ENCODE results near the gene OR11H12.
"Not testable (repeated sequence)": the region's sequence is repeated elsewhere in the genome, so short reads cannot be mapped to it uniquely, and the experiment has no call there.

DNA sequence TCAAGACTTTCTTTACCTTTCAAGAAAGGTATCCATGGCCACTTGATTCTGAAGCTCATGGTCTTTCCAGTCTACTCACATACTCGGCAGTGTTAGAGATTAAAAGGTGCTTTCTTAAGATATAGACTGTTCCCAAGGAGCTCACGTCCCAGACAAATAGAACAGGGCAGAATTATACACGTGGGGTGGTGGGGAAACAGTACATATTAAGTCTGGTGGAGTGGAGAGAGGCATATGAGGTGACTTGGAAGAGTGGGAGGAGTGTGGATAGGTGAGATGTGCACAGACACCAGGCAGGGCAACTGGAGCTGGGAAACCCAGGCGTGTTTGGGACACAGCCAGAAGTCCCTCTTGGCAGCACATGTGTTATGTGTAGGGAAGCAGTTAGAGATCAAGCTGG is 37.9 kb downstream of the OR11H12 start:
- TF ChIP-seq ARNT (IDR thresholded peaks at IDR 0.05); SUZ12 (IDR thresholded peaks at IDR 0.05); L3MBTL2 (conservative IDR thresholded peaks at IDR 0.05); NFRKB (IDR thresholded peaks at IDR 0.05); LEF1 (IDR thresholded peaks at IDR 0.05; ENCODE audit: borderline replicate concordance); ZNF384 (IDR thresholded peaks at IDR 0.05); SP1 (IDR thresholded peaks at IDR 0.05); BHLHE40 (IDR thresholded peaks at IDR 0.05; ENCODE audit: borderline replicate concordance); ELF4 (IDR thresholded peaks at IDR 0.05); HDGF (IDR thresholded peaks at IDR 0.05; ENCODE audit: borderline replicate concordance); FOXA1 (IDR thresholded peaks at IDR 0.05); CTBP1 (IDR thresholded peaks at IDR 0.05; ENCODE audit: borderline replicate concordance); FOXK2 (IDR thresholded peaks at IDR 0.05): not testable (repeated sequence)
- TF ChIP-seq, protein P1, sequence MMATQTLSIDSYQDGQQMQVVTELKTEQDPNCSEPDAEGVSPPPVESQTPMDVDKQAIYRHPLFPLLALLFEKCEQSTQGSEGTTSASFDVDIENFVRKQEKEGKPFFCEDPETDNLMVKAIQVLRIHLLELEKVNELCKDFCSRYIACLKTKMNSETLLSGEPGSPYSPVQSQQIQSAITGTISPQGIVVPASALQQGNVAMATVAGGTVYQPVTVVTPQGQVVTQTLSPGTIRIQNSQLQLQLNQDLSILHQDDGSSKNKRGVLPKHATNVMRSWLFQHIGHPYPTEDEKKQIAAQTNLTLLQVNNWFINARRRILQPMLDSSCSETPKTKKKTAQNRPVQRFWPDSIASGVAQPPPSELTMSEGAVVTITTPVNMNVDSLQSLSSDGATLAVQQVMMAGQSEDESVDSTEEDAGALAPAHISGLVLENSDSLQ (IDR thresholded peaks at IDR 0.05), result not testable (repeated sequence)
